HUES64 (cell line): ENCODE data around the gene OTP. TPM values are rescaled to one million over a fixed set of nuclear protein-coding genes. Genes with fewer than 3 reads are reported as not detected.
A peak's percentile ranks its signal among the peaks of the same experiment; 100 is the strongest.

ENCODE experiments used
- H3K27ac ChIP-seq: 2 replicates; pipeline ENCODE4 v1.7.0; 2013; ENCODE audit warnings: low read depth, low read length, inconsistent platforms
- H3K27me3 ChIP-seq: 2 replicates; pipeline ENCODE4 v1.6.1; 2013; ENCODE audit warnings: mild to moderate bottlenecking, low read length; ENCODE audit not compliant: insufficient read depth
- H3K36me3 ChIP-seq: 2 replicates; pipeline ENCODE4 v1.6.1; 2013; ENCODE audit warnings: mild to moderate bottlenecking, low read length; ENCODE audit not compliant: insufficient read depth
- H3K4me1 ChIP-seq: 2 replicates; pipeline ENCODE4 v1.6.1; 2013; ENCODE audit warnings: mild to moderate bottlenecking, low read length, moderate library complexity; ENCODE audit not compliant: insufficient read depth
- H3K4me3 ChIP-seq: 2 replicates; pipeline ENCODE4 v1.5.1; 2013; ENCODE audit warnings: mild to moderate bottlenecking, low read length, moderate library complexity
- H3K9ac ChIP-seq: 2 replicates; pipeline ENCODE4 v1.6.1; 2013; ENCODE audit warnings: mild to moderate bottlenecking, low read depth, low read length
- H3K9me3 ChIP-seq: 2 replicates; pipeline ENCODE4 v1.6.1; 2013; ENCODE audit warnings: low read depth, low read length; ENCODE audit not compliant: insufficient read depth
- WGBS: fragments of 150-250, 120-280 bp; methylation state at CpG from one replicate; pipeline ENCODE4 v1.1.7; 2013; ENCODE audit warnings: missing lambda C conversion rate; 5-methylcytosine and 5-hydroxymethylcytosine counted together
- polyA plus RNA-seq, 2 experiments: library from polyadenylated mRNA; stranded (reverse); fragments of 50-300 nt; gene quantifications; one replicate each; pipeline ENCODE4 v1.2.3, GENCODE V29; 2013

OTP gene
- polyA plus RNA-seq (2013, experiment 1 of 2) = not detected
- not detected for polyA plus RNA-seq (2013, experiment 2 of 2)

DNA sequence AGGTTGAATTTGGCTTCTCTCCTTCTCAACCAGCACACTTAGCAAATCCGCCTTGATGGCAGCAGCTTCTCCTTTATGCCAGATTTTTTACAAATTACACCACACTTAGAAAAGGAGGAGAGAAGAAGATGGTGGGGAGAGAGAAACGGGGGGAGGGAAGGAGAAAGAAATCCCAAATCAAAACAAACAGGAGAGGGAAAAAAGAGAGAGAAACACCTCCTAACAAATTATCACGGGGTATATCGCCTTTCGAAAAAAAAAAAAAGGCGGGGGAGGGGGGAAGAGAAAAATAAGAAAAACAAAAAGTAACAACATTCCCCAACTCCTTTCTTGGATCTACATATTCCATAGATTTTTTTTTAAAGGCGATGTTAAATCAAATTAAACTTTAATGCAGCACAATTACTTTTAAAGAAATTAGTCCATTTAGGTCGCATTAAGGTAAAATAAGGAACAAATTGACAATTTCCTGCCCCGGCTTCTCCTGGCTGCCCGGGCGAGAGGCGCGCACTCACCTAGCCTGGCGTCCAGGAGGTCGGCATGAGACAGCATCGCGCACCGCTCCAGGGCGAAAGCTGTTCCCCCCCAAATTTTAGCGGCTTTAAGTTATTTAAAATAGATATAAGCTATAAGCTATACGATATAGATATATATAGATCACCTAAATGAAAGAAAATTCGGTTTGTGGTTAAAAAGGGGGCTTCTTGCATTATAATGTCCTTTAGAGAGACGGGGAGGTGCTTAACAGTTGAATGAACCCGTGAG lies at the start of gene OTP:
Gene OTP (minus strand): TSS at position 716 of the 765 bp plus-strand sequence. CDS start 164 bp downstream, at position 552.
- H3K27ac ChIP-seq = no peak within 1 kb of the TSS
- peak within 1 kb of the TSS; percentile 33 for H3K4me3 ChIP-seq
- under 1% methylated on average over 15 of the region's 24 CpGs for WGBS
- H3K9ac ChIP-seq = no peak within 1 kb of the TSS
- H3K27me3 ChIP-seq = peaks cover 100% of the 10 kb centered on the region
- peaks cover 24% of the 10 kb centered on the region for H3K4me1 ChIP-seq
- no peaks in the 10 kb centered on the region for H3K9me3 ChIP-seq
- no peaks in the 10 kb centered on the region for H3K36me3 ChIP-seq

DNA sequence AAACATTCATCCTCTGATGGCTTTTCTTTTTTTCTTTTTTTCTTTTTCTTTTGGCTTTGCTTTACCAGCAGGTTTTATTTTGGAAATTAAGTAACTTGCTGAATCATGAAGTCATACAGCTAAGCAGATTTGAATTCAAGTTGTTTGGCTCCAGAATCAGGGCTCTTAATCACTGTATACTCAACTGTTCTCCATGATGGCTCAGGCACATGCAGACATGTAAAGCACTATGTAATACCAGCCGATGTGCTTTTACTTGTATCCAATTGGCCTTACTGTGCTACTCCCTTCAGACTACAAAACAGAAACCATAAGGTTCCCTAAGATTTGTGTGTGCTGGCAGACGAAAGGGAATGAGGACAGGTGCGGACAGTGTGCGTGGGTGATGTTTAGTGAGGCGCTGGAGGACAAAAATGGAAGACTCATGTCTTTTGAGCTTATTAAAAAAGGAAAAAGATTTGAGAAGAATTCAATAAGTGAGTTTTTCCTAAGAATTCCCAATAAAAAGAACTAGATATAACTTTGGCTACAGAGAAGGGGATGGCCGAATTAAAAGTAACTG lies 44.7 kb upstream of the OTP start:
- Histone ChIP-seq H3K27ac (no peak overlapping the region), H3K4me3 (no peak overlapping the region), H3K27me3 (no peaks in the 10 kb centered on the region), H3K9me3 (no peaks in the 10 kb centered on the region), H3K4me1 (no peaks in the 10 kb centered on the region), H3K9ac (no peak overlapping the region), H3K36me3 (peaks cover 4% of the 10 kb centered on the region; the same call in 1 of the 2 replicates)
- 97% methylated on average over 5 of the region's 6 CpGs for WGBS

DNA sequence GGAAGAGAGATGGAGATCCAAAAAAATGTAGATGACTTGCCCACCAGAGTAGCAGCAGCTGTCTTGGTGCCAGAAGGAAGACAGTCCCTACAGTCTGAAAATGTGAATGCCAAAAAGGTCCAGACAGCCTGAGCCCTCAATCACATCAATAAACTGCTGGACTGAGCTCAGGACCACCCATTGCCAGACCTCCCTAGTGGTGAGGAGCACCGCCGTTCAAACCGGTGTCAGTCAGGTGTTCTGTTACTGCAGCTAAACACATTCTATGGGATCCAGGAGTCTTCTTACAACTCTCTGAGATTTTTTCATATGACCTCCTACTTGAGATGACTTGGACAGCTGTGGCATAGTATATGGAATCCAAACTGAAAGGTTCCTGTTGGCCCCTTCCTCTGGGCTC lies 32.0 kb upstream of the OTP start:
- Histone ChIP-seq H3K27ac (no peak overlapping the region), H3K9ac (no peak overlapping the region), H3K9me3 (no peaks in the 10 kb centered on the region; the same call in 1 of the 2 replicates), H3K4me3 (no peak overlapping the region), H3K36me3 (no peaks in the 10 kb centered on the region), H3K4me1 (no peaks in the 10 kb centered on the region), H3K27me3 (0 out of 2 replicates have a peak, but pooled peaks cover 4% of the 10 kb centered on the region)
- 65% methylated on average over 3 of the region's 3 CpGs for WGBS

DNA sequence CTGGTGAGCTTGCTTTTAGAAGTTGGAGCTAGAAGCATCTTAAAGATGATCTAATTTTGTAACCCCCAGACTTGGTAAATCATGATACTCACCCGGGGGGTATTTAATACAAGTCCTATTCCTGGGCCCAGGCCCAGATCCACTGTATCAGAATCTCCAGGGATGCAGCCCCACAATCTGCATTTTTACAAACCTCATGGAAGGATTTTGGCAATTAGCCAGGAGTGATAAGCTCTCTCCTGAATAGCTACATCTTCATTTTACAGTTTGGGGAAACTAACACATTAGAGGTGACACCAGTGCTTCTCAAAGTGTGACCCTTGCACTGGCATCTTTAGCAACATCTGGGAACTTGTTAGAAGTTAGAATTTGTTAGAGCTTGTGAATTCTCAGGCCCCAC lies 31.2 kb upstream of the OTP start:
- Histone ChIP-seq H3K4me3 (no peak overlapping the region), H3K4me1 (no peaks in the 10 kb centered on the region), H3K36me3 (no peaks in the 10 kb centered on the region), H3K9me3 (no peaks in the 10 kb centered on the region), H3K27me3 (0 out of 2 replicates have a peak, but pooled peaks cover 4% of the 10 kb centered on the region), H3K27ac (no peak overlapping the region), H3K9ac (no peak overlapping the region)
- WGBS = 94% methylated on average over 1 of the region's 1 CpG

DNA sequence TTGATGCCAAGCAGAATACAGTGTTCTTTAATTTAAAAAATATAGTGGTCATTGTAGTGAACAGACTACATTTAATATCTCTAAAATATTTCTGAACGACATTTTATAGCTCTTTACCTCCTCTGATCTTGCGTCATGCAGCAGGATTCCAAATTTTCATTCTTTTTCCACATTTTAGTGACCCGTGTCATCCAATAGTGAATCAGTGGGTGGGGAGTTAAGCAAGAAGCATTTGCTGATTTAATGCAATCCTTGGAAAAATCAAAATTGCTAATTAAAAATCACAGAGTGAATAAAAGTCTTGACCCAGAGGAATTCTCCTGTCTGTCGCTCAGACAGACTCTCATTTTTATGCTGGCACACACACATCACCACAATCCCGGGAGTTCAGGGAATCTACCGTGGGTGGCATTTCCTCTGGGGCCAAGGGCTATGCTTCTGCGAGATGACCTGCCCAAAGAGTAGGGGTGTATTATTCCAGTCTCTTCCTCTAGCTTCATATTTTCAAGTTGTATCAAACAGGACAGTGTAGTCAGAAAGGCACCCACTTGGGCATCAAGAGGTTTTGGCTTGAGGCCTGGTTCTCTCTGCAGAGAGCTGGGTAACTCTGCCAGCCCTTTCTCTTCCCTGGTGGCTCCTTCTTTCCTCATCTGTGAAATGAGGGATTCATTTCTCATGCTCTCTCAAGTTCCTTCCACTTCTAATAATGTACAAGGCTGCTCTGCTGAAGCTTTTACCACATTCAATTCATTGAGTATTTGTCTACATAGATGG lies 24.8 kb upstream of the OTP start:
- no peak overlapping the region for H3K4me3 ChIP-seq
- H3K9ac ChIP-seq = no peak overlapping the region
- peaks cover 16% of the 10 kb centered on the region for H3K27me3 ChIP-seq
- H3K36me3 ChIP-seq = no peaks in the 10 kb centered on the region
- no peaks in the 10 kb centered on the region for H3K9me3 ChIP-seq
- 84% methylated on average over 7 of the region's 7 CpGs for WGBS
- no peak overlapping the region for H3K27ac ChIP-seq
- H3K4me1 ChIP-seq = no peaks in the 10 kb centered on the region

DNA sequence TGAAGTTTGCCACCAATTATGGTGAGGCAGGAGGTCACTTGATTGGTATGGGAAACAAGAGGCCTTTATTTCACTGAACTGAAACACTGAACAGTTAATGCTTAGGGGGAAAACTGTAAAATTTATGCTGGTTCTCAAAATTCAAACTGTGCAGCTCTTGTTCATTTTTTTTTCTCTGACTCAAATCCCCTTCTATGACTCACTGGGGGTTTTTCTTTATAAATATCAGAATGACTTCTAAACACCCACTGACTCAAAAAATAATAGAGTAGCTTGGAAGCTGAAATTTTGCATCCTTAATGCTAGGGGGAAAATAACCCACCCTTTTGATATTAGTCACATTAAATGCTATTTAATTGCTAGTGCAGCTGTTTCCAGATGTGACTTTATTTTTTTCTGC lies 24.1 kb upstream of the OTP start:
- no peaks in the 10 kb centered on the region for H3K36me3 ChIP-seq
- no peak overlapping the region for H3K9ac ChIP-seq
- no peak overlapping the region for H3K4me3 ChIP-seq
- peaks cover 17% of the 10 kb centered on the region for H3K27me3 ChIP-seq
- H3K4me1 ChIP-seq = no peaks in the 10 kb centered on the region
- H3K9me3 ChIP-seq = no peaks in the 10 kb centered on the region
- H3K27ac ChIP-seq = no peak overlapping the region

DNA sequence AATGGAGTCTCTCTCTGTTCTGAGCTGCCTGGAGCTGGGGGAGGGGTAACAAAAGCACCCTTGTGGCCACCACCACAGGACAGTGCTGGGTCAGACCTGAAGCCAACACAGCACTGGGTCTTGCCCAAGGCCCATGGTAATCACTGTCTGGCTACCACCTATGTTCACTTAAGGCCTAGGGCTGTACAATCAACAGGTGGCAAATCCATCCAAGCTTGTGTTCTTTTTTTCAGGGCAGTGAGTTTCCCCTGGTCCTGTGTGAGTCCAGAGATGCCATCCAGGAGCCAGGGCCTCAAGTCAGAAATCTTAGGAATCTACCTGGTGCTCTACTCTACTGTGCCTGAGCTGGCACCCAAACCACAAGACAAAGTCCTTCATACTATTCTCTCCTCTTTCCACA lies 20.1 kb upstream of the OTP start:
- no peak overlapping the region for H3K9ac ChIP-seq
- H3K4me1 ChIP-seq = no peaks in the 10 kb centered on the region
- H3K4me3 ChIP-seq = no peak overlapping the region
- no peaks in the 10 kb centered on the region for H3K9me3 ChIP-seq
- peaks cover 44% of the 10 kb centered on the region for H3K27me3 ChIP-seq
- no peak overlapping the region for H3K27ac ChIP-seq
- no peaks in the 10 kb centered on the region for H3K36me3 ChIP-seq

DNA sequence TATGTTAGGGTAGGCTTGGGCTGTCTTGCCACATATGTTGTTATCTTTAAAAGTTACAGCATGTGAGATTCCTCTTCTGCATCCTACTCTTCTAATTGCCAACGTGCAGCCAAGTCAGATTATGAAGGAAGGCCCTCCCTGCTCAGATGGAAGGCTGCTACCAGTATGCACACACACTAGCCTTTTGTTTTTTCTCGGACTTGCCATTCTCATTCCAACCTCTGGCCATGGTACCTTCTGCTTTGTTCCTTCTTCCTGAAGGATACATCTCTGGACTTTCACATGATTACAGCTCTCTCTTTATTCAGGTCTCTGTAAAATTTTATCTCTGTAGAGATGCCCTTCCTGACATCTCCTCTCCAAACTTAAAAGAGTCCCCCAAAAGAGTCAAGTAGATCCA lies 12.8 kb upstream of the OTP start:
- Histone ChIP-seq H3K36me3 (no peaks in the 10 kb centered on the region), H3K27me3 (peaks cover 90% of the 10 kb centered on the region), H3K4me3 (no peak overlapping the region), H3K4me1 (no peaks in the 10 kb centered on the region), H3K9me3 (no peaks in the 10 kb centered on the region), H3K9ac (no peak overlapping the region), H3K27ac (no peak overlapping the region)
- 78% methylated on average over 2 of the region's 2 CpGs for WGBS

DNA sequence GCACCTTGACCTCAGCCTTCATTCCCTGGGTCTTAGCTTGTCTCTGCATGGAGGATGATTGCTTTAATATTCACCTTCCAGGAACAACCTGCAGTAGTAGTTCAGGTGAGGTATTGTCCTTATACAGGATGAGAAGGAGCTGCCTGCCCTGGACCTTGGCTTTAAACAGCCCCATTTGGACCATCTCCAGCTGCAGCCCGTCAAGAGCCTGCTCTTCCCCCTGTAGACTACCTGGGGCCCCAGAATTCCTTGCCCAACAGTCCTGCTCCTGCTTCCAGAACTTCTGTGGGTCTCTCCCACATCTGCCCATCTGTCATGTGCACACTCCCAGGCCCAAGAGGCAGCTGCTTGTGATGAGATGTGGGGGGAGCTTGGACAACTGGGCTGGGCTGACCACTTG lies 12.2 kb upstream of the OTP start:
- Histone ChIP-seq H3K36me3 (no peaks in the 10 kb centered on the region), H3K9me3 (no peaks in the 10 kb centered on the region), H3K4me3 (no peak overlapping the region), H3K4me1 (no peaks in the 10 kb centered on the region), H3K27me3 (peaks cover 91% of the 10 kb centered on the region), H3K27ac (no peak overlapping the region), H3K9ac (no peak overlapping the region)
- WGBS = 68% methylated on average over 1 of the region's 1 CpG

DNA sequence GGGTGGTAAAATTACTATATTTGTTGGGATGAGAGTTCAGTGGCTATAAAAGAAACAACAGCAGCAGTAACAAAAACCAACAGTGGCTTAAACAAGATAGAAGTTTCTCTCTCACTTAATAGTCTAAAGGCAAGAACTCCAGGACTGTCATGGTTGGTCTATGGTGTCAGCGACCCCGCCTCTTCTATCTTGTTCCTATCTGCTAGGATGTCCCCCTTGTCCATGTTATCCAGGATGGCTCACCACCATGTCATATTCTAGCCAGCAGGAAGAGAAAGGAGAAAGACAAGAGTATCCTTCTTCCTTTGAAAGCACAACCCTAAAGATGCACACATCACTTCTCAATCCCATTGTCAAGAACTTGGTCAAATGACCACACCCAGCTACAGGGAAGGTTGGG lies 11.3 kb upstream of the OTP start:
- no peaks in the 10 kb centered on the region for H3K36me3 ChIP-seq
- H3K9ac ChIP-seq = no peak overlapping the region
- no peak overlapping the region for H3K4me3 ChIP-seq
- H3K9me3 ChIP-seq = no peaks in the 10 kb centered on the region
- no peaks in the 10 kb centered on the region for H3K4me1 ChIP-seq
- H3K27me3 ChIP-seq = peaks cover 95% of the 10 kb centered on the region
- no peak overlapping the region for H3K27ac ChIP-seq
- 84% methylated on average over 2 of the region's 2 CpGs for WGBS

DNA sequence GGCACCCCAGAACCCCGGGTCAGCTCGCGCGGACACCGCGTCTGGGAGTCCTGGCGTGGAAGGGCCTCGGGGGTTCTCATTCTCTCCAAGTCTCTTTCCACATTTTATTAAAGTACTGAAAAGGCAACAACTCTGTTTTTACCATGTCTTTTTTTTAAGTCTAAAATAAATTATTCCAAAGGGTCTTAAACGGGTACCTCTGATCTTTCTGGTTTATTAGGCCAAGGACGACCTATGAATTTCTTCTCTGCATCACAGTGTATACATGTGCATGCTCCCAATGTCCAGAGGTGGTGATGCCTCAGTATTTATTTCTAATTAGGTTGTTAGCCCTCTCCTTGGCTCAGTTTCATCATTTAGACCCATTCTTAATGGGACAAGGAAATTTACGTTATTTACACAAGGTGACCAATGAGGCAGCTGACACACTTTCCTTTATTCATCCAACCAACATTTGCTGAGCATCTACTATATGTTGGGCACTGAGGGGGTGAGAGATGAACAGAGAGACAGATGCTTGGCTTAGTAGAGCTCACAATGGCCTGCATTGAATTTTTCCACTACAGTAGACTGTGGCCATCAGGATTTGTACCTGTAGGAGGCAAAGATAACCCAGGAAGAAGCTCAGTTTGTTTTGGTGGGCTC lies 7.6 kb upstream of the OTP start:
- Histone ChIP-seq H3K27ac (no peak overlapping the region), H3K27me3 (peaks cover 99% of the 10 kb centered on the region), H3K9me3 (no peaks in the 10 kb centered on the region), H3K4me3 (peak overlapping the region; percentile 33), H3K9ac (no peak overlapping the region), H3K4me1 (peaks cover 7% of the 10 kb centered on the region; the same call in 1 of the 2 replicates), H3K36me3 (no peaks in the 10 kb centered on the region)
- 26% methylated on average over 11 of the region's 11 CpGs for WGBS
